Spleen (tissue), 11 donors: Measurements from ENCODE around the gene EYS. TPM values are rescaled to one million over a fixed set of nuclear protein-coding genes. Genes with fewer than 3 reads are reported as not detected.

Experiments
- DNase-seq: peaks from one replicate; pipeline ENCODE4 v3.0.0-alpha.2; 2020
- H3K27ac ChIP-seq, 8 donors: fragments of 200-600 bp; sonication (generic) in 7 of 8; 1 replicate in 4 of 8; 2 replicates in 4 of 8; pipeline versions ENCODE4 v1.5.0 to v1.8.0; 2016 to 2021; ENCODE audit warnings: inconsistent platforms in 4 of 8, mild to moderate bottlenecking in 4 of 8, moderate library complexity in 1 of 8
- H3K27me3 ChIP-seq, 7 donors: fragments of 200-600 bp; sonication (generic) in 6 of 7; replicated peaks in 1 of 7; 1 replicate in 4 of 7; 2 replicates in 3 of 7; pipeline versions ENCODE4 v1.5.0 to v1.8.0; 2016 to 2021; ENCODE audit warnings: inconsistent platforms in 3 of 7, mild to moderate bottlenecking in 1 of 7
- H3K36me3 ChIP-seq, 6 donors: fragments of 200-600 bp; sonication (generic) in 5 of 6; 1 replicate in 4 of 6; 2 replicates in 2 of 6; pipeline versions ENCODE4 v1.5.0 to v1.8.0; 2016 to 2021; ENCODE audit warnings: inconsistent platforms in 2 of 6
- H3K4me1 ChIP-seq, 6 donors: fragments of 200-600 bp; sonication (generic) in 5 of 6; 1 replicate in 3 of 6; 2 replicates in 3 of 6; pipeline versions ENCODE4 v1.5.0 to v1.8.0; 2016 to 2021; ENCODE audit warnings: inconsistent platforms in 3 of 6
- H3K4me3 ChIP-seq, 8 donors: fragments of 200-600 bp; sonication (generic) in 7 of 8; 1 replicate in 4 of 8; 2 replicates in 4 of 8; pipeline versions ENCODE4 v1.5.0 to v1.8.0; 2016 to 2021; ENCODE audit warnings: inconsistent platforms in 4 of 8, mild to moderate bottlenecking in 4 of 8, moderate library complexity in 2 of 8
- H3K9me3 ChIP-seq, 8 donors: fragments of 200-600 bp; sonication (generic) in 7 of 8; 1 replicate in 4 of 8; 2 replicates in 4 of 8; pipeline versions ENCODE4 v1.5.0 to v1.8.0; 2016 to 2021; ENCODE audit warnings: inconsistent platforms in 4 of 8
- CTCF ChIP-seq, 11 experiments: fragments of 200-600 bp in 7 of 11; fragments of 450-650 bp in 4 of 11; sonication (generic) in 4 of 11; IDR thresholded peaks in 8 of 11; conservative IDR thresholded peaks in 3 of 11; 1 replicate in 7 of 11; 2 replicates in 4 of 11; pipeline versions ENCODE4 v1.4.0 to v1.8.0; 2016 to 2021; ENCODE audit warnings: antibody characterized with exemption in 11 of 11, inconsistent platforms in 4 of 11, mild to moderate bottlenecking in 1 of 11
- POLR2A ChIP-seq, 3 donors: fragments of 450-650 bp; IDR thresholded peaks; one replicate each; pipeline ENCODE4 v1.5.1; 2017; ENCODE audit warnings: antibody characterized with exemption in 3 of 3, mild to moderate bottlenecking in 1 of 3
- POLR2AphosphoS5 ChIP-seq, 3 donors: sonication (generic); formaldehyde crosslinking; IDR thresholded peaks; one replicate each; pipeline ENCODE4 v1.5.1; 2017; ENCODE audit warnings: antibody characterized with exemption in 3 of 3
- WGBS, 5 donors: extraction: QIAGEN DNeasy Blood & Tissue Kit in 3 of 5; methylation state at CpG; one replicate each; pipeline versions ENCODE4 v1.1.5 to v1.1.7; 2013 to 2018; 5-methylcytosine and 5-hydroxymethylcytosine counted together
- intact Hi-C: fragments of 100-400 bp; cut with DNase I; formaldehyde crosslinking; loops from one replicate; pipeline ENCODE4 v1.15.0; 2023; ENCODE audit warnings: low total_unique reads
- polyA plus RNA-seq, 3 donors: library from polyadenylated mRNA; stranded (reverse); fragments of 200-250 nt; gene quantifications; one replicate each; pipeline ENCODE4 v1.2.1, GENCODE V29; 2013
- total RNA-seq, 7 donors: library from RNA; depleted of rRNA in 3 of 7; stranded (reverse); fragments of >200 nt in 3 of 7; fragmentation: NEBNext Ultra II Directional in 4 of 7; extraction: Animal tissue kit (Norgen Biotek cat#: 25700) in 4 of 7; gene quantifications; one replicate each; pipeline versions ENCODE4 v1.1.0 to v1.2.1, GENCODE V29; 2016 to 2021
- donor health status: healthy with polysubstance abuse.
- donor health status: DM: no; HTN: no; CAD: no; lungs with moderate emphysema.
- donor health status: DM: no; HTN: no; CAD: no.
- donor health status: Bipolar disorder and iron deficiency.
- donor health status: healthy.
- donor health status: DM: no; HTN: no; CAD: no.
- donor health status: DM: yes; HTN: yes; CAD: no.

Gene EYS
- total and polyA plus RNA-seq, 10 donors, result under 0.01 to 0.72 (median 0.28) TPM; not detected in 5

- Histone ChIP-seq H3K27ac (no peak overlapping the region), H3K36me3 (no peaks in the 10 kb centered on the region), H3K27me3 (no peaks in the 10 kb centered on the region), H3K9me3 (peaks cover 0 to 29% (median 5%) of the 10 kb centered on the region in 8 donors), H3K4me3 (no peak overlapping the region), H3K4me1 (no peaks in the 10 kb centered on the region)
- peak; percentile 63 for DNase-seq
- intact Hi-C loops, result no loop called here
- TF ChIP-seq POLR2AphosphoS5 (IDR thresholded peaks at IDR 0.05) (no peak), CTCF (IDR thresholded peaks at IDR 0.05 in 8 of 11, conservative IDR thresholded peaks at IDR 0.05 in 3 of 11) (no peak), POLR2A (IDR thresholded peaks at IDR 0.05) (no peak)
- 60 to 91% (median 73%) methylated on average over 3 of the region's 3 CpGs for WGBS, 5 donors
Measured at GRCh38 chr6:64895945-64896344, 811.1 kb downstream of the EYS start.

- Histone ChIP-seq H3K4me1 (no peaks in the 10 kb centered on the region), H3K27me3 (no peaks in the 10 kb centered on the region), H3K36me3 (no peaks in the 10 kb centered on the region), H3K27ac (no peak overlapping the region), H3K9me3 (peaks cover 0 to 3% (median 0%) of the 10 kb centered on the region in 8 donors), H3K4me3 (no peak overlapping the region)
- intact Hi-C loops, result no loop called here
- DNase-seq, result no peak
- no peak for TF ChIP-seq POLR2AphosphoS5 (IDR thresholded peaks at IDR 0.05)
- no peak for TF ChIP-seq POLR2A (IDR thresholded peaks at IDR 0.05)
- no peak for TF ChIP-seq CTCF (IDR thresholded peaks at IDR 0.05 in 8 of 11, conservative IDR thresholded peaks at IDR 0.05 in 3 of 11)
- 83 to 92% (median 88%) methylated on average over 1 of the region's 1 CpG for whole genome bisulfite sequencing, 5 donors
Measured at GRCh38 chr6:64890609-64891008, 816.4 kb downstream of the EYS start.

DNA sequence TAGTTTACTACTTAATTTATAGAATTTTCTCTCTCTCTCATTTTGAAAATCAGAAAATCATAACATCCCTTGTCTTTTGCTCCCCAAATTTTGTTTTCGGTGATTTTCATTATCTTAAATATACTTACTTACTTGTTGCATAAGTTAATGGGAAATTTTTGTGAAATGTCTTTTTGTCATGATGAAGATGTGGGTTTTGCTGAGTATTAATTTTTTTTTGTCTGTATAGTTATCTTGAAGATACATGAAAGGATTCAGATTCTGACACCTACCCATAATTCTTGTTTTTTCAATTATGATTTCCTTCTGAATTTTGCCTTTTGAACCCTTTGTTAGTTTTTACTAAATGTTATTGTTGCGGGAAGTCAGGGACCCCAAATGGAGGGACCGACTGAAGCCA lies 817.9 kb downstream of the EYS start:
- no peak overlapping the region for H3K27ac ChIP-seq
- no peak overlapping the region for H3K4me3 ChIP-seq
- no peaks in the 10 kb centered on the region for H3K27me3 ChIP-seq
- 65 to 96% (median 84%) methylated on average over 3 of the region's 3 CpGs for WGBS, 5 donors
- no peaks in the 10 kb centered on the region for H3K36me3 ChIP-seq
- no peak for DNase-seq
- H3K4me1 ChIP-seq, result no peaks in the 10 kb centered on the region
- intact Hi-C loops, result no loop called here
- H3K9me3 ChIP-seq, result peaks cover 0 to 3% (median 0%) of the 10 kb centered on the region in 8 donors
- TF ChIP-seq CTCF (IDR thresholded peaks at IDR 0.05 in 8 of 11, conservative IDR thresholded peaks at IDR 0.05 in 3 of 11) (no peak), POLR2AphosphoS5 (IDR thresholded peaks at IDR 0.05) (no peak), POLR2A (IDR thresholded peaks at IDR 0.05) (no peak)

- intact Hi-C loops, result no loop called here
Measured at GRCh38 chr6:64874776-64875175, 832.2 kb downstream of the EYS start.

More at GRCh38 chr6:64874776-64875175, 832.2 kb downstream of the EYS start:
- Histone ChIP-seq H3K36me3 (no peaks in the 10 kb centered on the region), H3K27ac (no peak overlapping the region), H3K9me3 (peaks cover 0 to 6% (median 0%) of the 10 kb centered on the region in 8 donors), H3K4me1 (no peaks in the 10 kb centered on the region), H3K4me3 (no peak overlapping the region), H3K27me3 (no peaks in the 10 kb centered on the region)
- TF ChIP-seq POLR2AphosphoS5 (IDR thresholded peaks at IDR 0.05), result no peak
- no peak for TF ChIP-seq CTCF (IDR thresholded peaks at IDR 0.05 in 8 of 11, conservative IDR thresholded peaks at IDR 0.05 in 3 of 11)
- TF ChIP-seq POLR2A (IDR thresholded peaks at IDR 0.05), result no peak
- DNase-seq, result no peak
- WGBS, 5 donors, result 79 to 89% (median 83%) methylated on average over 3 of the region's 3 CpGs
